GM15510 (cell line): ENCODE results near the gene BSPH1.

Experiments used
- POLR2A ChIP-seq: IDR thresholded peaks from 3 replicates; pipeline ENCODE4 v1.6.1; 2011; ENCODE audit warnings: borderline replicate concordance; ENCODE audit not compliant: insufficient read length; ENCODE audit errors: extremely low read depth

The BSPH1 gene, protein sequence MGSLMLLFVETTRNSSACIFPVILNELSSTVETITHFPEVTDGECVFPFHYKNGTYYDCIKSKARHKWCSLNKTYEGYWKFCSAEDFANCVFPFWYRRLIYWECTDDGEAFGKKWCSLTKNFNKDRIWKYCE

DNA sequence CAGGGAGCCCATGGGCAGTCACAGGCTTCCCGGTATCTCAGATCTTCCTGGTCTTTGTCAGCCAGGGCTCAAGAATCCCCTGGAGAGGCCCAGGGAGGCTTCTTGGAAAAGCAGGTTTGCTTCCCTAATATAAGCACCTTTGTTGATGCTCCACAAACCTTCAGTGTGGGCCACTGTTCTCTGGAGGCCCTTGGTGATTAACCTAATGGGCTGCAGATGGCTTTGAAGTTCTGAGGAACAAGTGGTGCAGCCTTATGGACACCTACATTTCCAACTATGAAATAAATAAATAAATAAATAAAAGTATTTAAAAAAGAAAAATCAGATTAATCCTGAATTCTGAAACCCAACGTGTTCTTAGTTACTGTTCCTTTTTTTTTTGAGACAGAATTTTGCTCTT is at the start of gene BSPH1:
Gene BSPH1 (minus strand): TSS at position 101 of the 400 bp plus-strand sequence. CDS start 89 bp downstream, at position 12.
- no peak for TF ChIP-seq POLR2A

DNA sequence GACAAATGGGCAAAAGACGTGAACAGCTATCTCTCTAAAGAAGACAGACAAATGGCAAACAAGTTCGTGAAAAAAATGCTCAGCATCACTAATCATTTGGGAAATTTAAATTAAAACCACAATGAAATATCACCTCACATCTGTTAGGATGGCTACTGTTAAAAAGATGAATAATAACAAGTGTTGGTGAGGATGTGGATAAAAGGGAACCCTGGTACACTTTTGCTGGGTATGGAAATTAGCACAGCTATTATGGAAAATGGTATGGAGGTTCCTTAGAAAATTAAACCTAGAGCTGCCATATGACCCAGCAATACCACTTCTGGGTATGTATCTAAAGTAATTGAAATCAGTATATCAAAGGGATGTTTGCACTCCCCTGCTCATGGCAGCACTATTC is 44.8 kb upstream of the BSPH1 start:
- TF ChIP-seq POLR2A, result no peak

DNA sequence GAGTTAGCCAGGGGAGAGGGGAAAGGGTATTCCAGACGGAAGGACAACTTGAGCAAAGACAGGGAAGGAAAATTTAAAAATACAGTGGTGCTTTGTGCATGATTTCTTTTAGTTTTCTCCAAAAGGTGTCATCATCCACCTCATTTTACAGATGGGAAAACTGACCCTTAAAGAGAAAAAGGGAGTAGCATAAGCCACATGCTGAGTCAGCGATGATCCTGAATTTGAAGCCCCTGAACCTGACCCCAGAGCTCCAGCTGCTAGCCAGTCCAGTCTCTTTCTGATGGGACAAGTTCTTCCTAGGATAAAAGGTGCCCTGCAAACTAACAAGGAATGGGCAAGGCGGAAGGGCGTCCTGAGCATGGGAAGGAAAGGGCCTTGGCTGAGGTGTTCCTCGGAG is 41.6 kb upstream of the BSPH1 start:
- no peak for TF ChIP-seq POLR2A

DNA sequence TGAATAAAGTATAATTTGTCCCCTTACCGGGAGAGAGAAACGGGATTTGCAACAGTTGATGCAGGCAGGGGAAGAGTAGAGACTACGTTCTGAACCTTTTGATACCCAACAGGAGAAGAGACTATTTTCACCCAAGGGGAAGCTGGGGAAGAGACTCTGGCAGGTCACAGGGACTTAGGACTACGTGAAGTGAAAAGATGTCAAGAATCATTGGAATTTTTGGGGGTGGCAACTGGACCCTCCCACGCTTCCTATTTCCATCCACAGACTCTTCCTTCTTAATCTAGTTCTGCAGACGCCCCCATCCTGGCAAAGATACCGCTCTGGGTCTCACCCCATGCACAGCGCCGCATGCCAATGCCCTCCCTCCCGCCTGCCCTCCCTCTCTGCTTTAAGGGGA is 38.1 kb upstream of the BSPH1 start:
- no peak for TF ChIP-seq POLR2A

DNA sequence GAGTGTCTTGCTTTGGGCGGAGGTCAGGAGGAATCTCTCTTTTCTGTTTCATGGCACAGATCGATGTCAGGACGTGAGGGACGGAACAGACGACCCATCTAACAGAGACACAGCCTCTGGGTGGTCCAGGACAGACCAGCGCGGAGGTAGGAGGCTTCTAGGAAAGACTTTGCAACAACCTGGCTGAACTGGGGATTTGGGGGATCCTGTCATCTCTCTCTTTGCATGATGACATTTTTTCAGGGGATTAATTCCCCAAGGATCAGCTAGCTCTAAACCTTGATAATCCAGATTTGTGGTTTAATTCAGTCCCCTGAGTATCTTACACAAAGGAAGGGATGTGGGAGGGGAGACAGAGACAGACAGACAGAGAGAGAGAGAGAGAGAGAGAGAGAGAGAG is 37.5 kb upstream of the BSPH1 start:
- TF ChIP-seq POLR2A, result no peak

DNA sequence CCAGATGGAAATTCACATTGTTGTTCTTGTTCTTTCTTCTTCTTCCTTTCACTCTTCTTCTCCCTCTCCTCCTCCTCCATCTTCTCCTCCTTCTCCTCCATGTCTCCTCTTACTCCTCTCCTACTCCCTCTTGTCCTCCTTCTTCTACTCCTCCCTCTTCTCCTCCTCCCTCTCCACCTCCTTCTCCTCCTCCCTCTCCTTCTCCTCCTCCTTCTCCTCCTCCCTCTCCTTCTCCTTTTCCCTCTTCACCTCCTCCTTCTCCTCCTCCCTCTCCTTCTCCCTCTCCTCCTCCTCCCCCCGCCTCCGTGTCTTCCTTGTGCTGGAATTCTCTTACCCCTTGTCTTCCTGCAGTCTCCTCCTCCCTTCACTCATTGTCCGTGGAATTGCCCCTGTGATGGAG is 33.5 kb upstream of the BSPH1 start:
- TF ChIP-seq POLR2A, result no peak

DNA sequence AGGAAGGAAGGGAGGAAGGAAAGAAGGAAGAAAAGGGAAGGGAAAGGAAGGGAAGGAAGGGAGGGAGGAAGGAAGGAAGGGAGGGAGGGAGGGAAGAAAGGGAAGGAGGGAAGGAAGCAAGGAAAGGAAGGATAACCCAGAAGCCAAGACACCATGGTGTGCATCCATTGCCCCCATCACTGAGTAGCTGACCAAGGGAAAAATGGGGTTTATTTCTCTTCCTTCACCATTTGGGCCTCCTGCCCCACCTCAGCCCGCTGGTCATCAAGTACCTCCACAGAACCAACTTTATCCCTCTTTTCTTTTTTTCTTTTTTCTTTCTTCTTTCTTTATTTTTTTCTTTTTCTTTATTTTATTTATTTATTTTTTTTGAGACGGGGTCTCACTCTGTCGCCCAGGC is 31.5 kb upstream of the BSPH1 start:
- no peak for TF ChIP-seq POLR2A

DNA sequence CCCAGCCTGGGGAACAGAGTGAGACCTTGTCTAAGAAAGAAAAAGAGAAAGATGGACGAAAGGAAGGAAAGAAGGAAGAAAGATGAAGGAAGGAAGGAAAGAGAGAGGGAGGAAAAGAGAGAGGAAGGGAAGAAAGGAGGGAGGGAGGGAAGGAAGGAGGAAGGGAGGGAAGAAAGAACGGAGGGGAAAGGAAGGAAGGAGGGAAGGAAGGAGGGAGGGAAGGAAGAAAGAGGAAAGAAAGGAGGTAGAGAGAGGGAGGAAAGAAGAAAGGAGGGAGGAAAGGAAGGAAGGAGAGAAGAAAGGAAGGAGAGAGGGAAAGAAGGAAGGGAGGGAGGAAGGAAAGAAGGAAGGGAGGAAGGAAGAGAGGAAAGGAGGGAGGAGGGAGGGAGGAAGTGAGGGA is 31.0 kb upstream of the BSPH1 start:
- TF ChIP-seq POLR2A, result no peak

DNA sequence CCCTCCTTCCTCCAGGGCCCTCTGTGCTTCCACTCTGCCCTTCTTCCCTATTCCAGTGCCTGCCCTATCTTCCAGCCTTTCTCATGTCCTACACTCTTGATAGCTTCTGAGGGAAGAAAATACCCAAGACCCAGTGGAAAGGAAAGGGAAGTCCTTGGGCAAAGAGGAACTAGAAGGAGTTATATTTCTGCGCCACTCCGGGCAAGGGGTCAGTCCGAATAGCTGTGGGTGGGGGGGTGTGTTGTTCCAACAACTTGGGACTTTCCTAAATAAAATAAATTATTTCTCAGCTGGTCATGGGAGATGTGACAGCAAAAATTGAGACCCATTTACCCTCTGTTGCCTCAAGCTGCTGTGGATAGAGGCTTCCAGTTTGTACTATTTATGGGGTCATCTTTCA is 28.7 kb upstream of the BSPH1 start:
- TF ChIP-seq POLR2A, result no peak

DNA sequence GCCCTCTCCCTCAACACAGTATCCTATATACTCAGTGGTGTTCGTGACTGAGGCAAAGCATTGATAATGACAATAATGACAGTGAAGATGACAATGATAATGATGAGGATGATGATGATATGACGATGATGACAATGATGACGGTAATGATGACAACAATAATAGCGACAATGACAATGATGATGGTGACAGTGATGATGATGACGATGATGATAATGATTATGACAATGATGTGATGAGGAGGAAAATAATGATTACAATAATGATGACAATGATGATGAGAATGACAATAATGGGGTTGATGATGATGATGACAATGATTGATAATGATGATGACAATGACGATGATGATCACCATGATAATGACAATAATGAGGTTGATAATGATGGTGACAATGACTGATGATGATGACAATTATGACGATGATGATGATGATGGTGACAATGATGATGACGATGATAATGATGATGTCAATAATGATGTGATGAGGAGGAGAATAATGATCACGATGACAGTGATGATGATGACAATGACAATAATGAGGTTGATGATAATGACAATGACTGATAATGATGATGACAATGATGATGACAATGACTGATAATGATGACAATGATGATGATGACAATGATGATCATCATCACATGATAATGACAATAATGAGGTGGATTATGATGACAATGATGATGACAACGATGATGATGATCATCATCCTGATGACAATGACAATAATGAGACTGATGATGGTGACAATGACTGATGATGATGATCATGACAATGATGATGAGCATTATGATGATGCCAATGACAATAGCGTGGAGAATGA is 19.2 kb upstream of the BSPH1 start:
- TF ChIP-seq POLR2A, result no peak

DNA sequence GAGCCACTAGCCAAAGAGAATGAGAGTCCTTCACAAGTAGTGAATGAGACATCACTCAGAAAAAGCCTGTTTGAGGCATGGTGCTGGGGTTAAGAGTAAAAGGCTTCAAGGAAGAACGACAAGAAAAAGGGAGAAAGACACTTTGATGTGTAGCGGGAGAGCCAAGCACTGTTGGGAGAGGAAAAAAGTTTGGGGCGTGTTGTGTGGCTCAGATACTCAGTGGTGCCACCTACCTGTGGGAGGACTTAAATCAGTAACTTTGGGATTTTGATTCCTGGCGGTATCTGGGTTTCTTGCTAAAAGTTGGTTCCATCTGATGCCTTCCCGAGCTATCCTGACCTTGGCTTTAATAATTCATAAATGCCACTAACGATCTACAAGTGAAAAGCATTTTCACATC is 14.8 kb upstream of the BSPH1 start:
- no peak for TF ChIP-seq POLR2A

DNA sequence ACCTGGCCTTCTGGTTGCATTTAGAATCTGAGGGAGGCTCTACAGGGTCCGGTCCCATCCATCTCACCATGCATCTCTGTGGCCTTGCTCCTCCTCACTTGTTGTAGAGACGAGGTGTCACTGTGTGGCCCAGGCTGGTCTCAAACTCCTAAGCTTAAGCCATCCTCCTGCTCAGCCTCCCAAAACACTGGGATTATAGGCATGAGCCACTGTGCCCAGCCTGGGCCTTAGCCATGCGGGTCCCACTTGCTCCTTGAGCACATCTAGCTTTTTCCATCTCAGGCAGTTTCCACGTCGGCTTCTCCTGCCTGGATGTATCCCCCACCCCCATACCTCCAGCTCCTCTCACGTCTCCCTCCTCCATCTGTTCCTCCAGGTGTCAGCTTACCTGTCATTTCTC is 12.3 kb upstream of the BSPH1 start:
- no peak for TF ChIP-seq POLR2A

DNA sequence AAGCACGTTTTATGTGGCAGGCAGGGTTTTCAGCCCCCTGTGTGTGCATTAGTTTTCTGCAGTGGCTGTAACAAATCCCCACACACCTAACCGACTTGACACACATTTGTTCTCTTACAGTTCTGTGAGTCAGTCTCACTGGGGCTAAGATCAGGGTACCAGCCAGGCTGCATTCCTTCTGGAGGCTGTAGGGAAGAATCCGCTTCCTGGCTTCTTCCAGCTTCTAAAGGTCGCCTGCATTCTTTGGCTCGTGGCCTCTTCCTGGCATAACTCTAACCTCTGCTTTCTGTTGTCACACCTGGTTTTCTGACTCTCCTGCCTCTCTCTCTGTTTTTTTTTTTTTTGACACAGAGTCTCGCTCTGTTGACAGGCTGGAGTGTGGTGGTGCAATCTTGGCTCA is 8.9 kb upstream of the BSPH1 start:
- no peak for TF ChIP-seq POLR2A

DNA sequence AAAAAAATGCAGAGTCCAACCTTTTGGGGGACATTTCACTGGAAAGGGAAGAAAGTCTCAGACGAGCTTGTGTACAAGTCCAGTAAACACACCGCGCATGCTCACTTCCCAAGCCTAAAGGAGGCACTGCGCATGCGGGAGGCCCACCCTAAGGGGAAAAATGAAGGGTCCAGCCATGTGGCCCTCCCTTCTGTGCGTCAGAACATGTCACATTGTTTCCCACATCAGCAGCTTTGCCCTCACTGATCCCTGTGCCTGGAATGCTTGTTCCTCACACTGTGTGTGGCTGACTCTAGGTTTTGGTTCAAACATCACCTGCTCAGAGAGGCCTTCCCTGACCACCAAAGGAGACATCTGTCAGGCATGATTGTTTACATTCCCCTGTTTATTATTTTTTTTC is 6.8 kb upstream of the BSPH1 start:
- TF ChIP-seq POLR2A, result no peak

DNA sequence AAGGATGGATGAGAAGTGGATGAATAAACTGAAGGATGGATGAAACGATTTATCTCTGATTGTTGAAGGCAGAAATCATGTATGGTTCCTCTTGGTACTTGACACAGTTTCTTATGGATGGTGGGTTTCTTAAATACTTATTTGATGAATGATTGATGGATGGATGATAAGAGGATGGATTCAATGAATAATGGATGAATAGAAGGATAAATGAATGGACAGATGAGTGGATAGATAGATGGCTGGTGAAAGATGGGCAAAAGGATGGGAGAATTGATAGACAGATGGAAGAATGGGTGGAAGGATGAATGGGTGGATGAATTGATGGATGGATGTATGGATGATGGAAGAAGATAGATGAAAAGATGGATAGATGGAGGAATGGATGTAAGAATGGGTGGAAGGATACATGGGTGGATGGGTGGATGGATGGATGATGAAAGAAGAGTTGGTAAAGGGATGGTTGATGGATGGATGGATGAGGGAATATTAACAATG is 4.3 kb upstream of the BSPH1 start:
- no peak for TF ChIP-seq POLR2A

DNA sequence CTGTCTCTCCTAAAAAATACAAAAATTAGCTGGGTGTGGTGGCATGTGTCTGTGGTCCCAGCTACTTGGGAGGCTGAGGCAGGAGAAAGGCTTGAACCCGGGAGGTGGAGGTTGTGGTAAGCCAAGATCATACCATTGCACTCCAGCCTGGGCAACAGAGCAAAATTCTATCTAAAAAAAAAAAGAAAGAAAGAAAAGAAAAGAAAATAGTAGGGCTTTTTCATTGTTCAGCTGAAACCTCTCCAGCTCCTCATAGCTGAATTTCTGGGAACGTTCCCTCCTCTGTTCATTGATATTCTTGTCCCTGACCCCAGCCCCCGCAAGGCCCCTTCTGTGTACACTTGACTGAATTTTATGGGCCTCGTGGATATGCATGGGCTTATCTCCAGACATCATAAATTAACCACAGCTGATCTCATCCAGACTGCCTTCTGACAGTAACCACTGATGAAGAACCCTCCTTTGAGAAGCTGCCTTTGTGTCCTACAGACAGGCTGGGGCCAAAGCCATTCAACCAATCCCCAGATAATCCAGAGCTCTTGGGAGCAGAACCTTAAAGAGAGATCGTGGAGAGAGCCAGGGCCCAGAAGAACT is 2.3 kb upstream of the BSPH1 start, which contains the start of gene ELSPBP1:
Gene ELSPBP1 (plus strand): TSS at position 424 of the 594 bp plus-strand sequence. CDS start 14,036 bp downstream, outside the sequence.
- TF ChIP-seq POLR2A, result no peak

DNA sequence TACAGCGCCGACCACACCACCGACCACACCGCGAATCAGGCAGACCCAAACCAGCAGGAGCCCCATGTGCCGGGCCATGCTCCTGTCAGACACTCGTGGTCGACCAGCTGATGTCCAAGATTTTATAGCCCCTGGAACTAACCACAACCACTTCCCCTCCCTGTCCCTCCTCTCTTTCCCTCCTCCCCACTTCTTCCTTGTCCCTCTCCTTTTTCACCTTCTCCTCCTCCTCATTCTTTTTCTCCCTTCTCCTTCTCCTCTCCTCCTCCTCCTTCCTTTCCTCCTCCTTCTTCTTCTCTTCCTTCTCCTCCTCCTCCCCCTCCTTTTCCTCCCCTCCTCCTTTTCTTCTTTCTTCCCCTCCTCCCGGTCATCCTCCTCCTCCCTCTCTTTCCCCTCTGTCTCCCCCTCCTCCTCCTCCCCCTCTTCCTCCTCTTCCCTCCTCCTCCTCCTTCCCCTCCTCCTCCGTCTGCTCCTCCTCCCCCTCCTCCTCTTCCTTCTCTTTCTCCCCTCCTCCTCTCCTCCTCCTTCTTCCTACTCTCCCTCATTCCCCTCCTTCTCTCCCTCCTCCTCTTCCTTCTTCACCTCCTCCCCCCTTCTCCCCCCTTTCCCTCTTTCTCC is 670 bp downstream of the BSPH1 start:
- no peak for TF ChIP-seq POLR2A
